ENCODE results near the gene PITX2.

Gene PITX2

GRCh38 chr4:110614976-110615352 is 7.9 kb downstream of the PITX2 start:
- Histone ChIP-seq H3K27me3 (ENCODE audit: insufficient read depth, low read depth) (no peaks in the 10 kb centered on the region), H3K36me3 (ENCODE audit: insufficient read depth) (no peaks in the 10 kb centered on the region), H3K27ac (no peak overlapping the region), H3K4me2 (no peak overlapping the region), H2AFZ (ENCODE audit: low read depth) (no peak overlapping the region), H4K20me1 (ENCODE audit: insufficient read depth) (no peaks in the 10 kb centered on the region), H3K9ac (no peak overlapping the region), H3K79me2 (ENCODE audit: insufficient read depth, low read depth) (no peaks in the 10 kb centered on the region), H3K4me3 (IDR thresholded peaks at IDR 0.05; ENCODE audit: insufficient read depth, low read depth, low read length) (no peak overlapping the region), H3K4me1 (ENCODE audit: low read depth, poor library complexity, severe bottlenecking) (no peaks in the 10 kb centered on the region)
- no peak for TF ChIP-seq CTCF (conservative IDR thresholded peaks at IDR 0.05; ENCODE audit: low read depth, low read length)

GRCh38 chr4:110614173-110614963 is 8.5 kb downstream of the PITX2 start:
- H3K4me1 ChIP-seq (ENCODE audit: low read depth, poor library complexity, severe bottlenecking): no peaks in the 10 kb centered on the region

GRCh38 chr4:110613745-110614144 is 9.1 kb downstream of the PITX2 start:
- Histone ChIP-seq H3K9ac (no peak overlapping the region), H3K4me3 (IDR thresholded peaks at IDR 0.05; ENCODE audit: insufficient read depth, low read depth, low read length) (no peak overlapping the region), H3K27ac (no peak overlapping the region), H3K36me3 (ENCODE audit: insufficient read depth) (no peaks in the 10 kb centered on the region), H3K79me2 (ENCODE audit: insufficient read depth, low read depth) (no peaks in the 10 kb centered on the region), H3K4me2 (no peak overlapping the region), H2AFZ (ENCODE audit: low read depth) (no peak overlapping the region), H3K27me3 (ENCODE audit: insufficient read depth, low read depth) (no peaks in the 10 kb centered on the region), H3K4me1 (ENCODE audit: low read depth, poor library complexity, severe bottlenecking) (no peaks in the 10 kb centered on the region), H4K20me1 (ENCODE audit: insufficient read depth) (no peaks in the 10 kb centered on the region)
- TF ChIP-seq CTCF (conservative IDR thresholded peaks at IDR 0.05; ENCODE audit: low read depth, low read length): no peak

More at GRCh38 chr4:110614173-110614963, 8.5 kb downstream of the PITX2 start:
- H3K4me2 ChIP-seq: no peak overlapping the region
- H3K79me2 ChIP-seq (ENCODE audit: insufficient read depth, low read depth): no peaks in the 10 kb centered on the region
- no peak overlapping the region for H3K4me3 ChIP-seq (IDR thresholded peaks at IDR 0.05; ENCODE audit: insufficient read depth, low read depth, low read length)
- no peak overlapping the region for H2AFZ ChIP-seq (ENCODE audit: low read depth)
- no peaks in the 10 kb centered on the region for H3K27me3 ChIP-seq (ENCODE audit: insufficient read depth, low read depth)
- H3K9ac ChIP-seq: no peak overlapping the region
- TF ChIP-seq CTCF (conservative IDR thresholded peaks at IDR 0.05; ENCODE audit: low read depth, low read length): no peak
- H3K36me3 ChIP-seq (ENCODE audit: insufficient read depth): no peaks in the 10 kb centered on the region
- no peak overlapping the region for H3K27ac ChIP-seq
- no peaks in the 10 kb centered on the region for H4K20me1 ChIP-seq (ENCODE audit: insufficient read depth)

GRCh38 chr4:110612631-110613269 is 10.1 kb downstream of the PITX2 start:
- no peak overlapping the region for H3K27ac ChIP-seq
- no peaks in the 10 kb centered on the region for H3K4me1 ChIP-seq (ENCODE audit: low read depth, poor library complexity, severe bottlenecking)
- H3K9ac ChIP-seq: no peak overlapping the region
- H3K79me2 ChIP-seq (ENCODE audit: insufficient read depth, low read depth): no peaks in the 10 kb centered on the region
- no peaks in the 10 kb centered on the region for H4K20me1 ChIP-seq (ENCODE audit: insufficient read depth)
- no peak overlapping the region for H2AFZ ChIP-seq (ENCODE audit: low read depth)
- H3K4me2 ChIP-seq: no peak overlapping the region
- H3K36me3 ChIP-seq (ENCODE audit: insufficient read depth): no peaks in the 10 kb centered on the region
- H3K27me3 ChIP-seq (ENCODE audit: insufficient read depth, low read depth): no peaks in the 10 kb centered on the region
- H3K4me3 ChIP-seq (IDR thresholded peaks at IDR 0.05; ENCODE audit: insufficient read depth, low read depth, low read length): no peak overlapping the region
- TF ChIP-seq CTCF (conservative IDR thresholded peaks at IDR 0.05; ENCODE audit: low read depth, low read length): no peak

Measured in KMS-11 (cell line).